Measurements from ENCODE around the gene TSC22D1.
"Not testable (repeated sequence)": the region's sequence is repeated elsewhere in the genome, so short reads cannot be mapped to it uniquely, and the experiment has no call there.

TSC22D1 gene

GRCh38 chr13:44564936-44565335, 11.2 kb downstream of the TSC22D1 start:
- Histone ChIP-seq H3K9ac (ENCODE audit: low read length) (no peak overlapping the region), H3K9me3 (ENCODE audit: insufficient read depth, low read depth, low read length) (no peaks in the 10 kb centered on the region), H3K79me2 (ENCODE audit: control insufficient read depth, insufficient read depth, low read length, poor library complexity) (no peaks in the 10 kb centered on the region), H3K4me3 (ENCODE audit: low read depth, low read length) (no peak overlapping the region), H2BK120ac (ENCODE audit: insufficient read depth, low read length, poor library complexity) (no peak overlapping the region), H3K4me1 (ENCODE audit: control insufficient read depth in 1 of 2, insufficient read depth in 2 of 2, low read length in 2 of 2) (no peaks in the 10 kb centered on the region), H4K12ac (ENCODE audit: low read depth, low read length) (no peak overlapping the region), H3K79me1 (ENCODE audit: low read length) (no peaks in the 10 kb centered on the region), H2BK5ac (ENCODE audit: low read depth, low read length, poor library complexity) (no peak overlapping the region), H3K23ac (ENCODE audit: low read length) (no peak overlapping the region), H3K27me3 (ENCODE audit: insufficient read depth, low read length) (no peaks in the 10 kb centered on the region), H2BK12ac (ENCODE audit: low read length) (no peak overlapping the region), H3K36me3 (ENCODE audit: control insufficient read depth in 1 of 2, insufficient read depth in 2 of 2, low read length in 2 of 2) (no peaks in the 10 kb centered on the region), H3K27ac (ENCODE audit: low read depth, low read length) (no peak overlapping the region), H2AFZ (ENCODE audit: insufficient read depth, low read length, poor library complexity) (no peak overlapping the region), H3K18ac (ENCODE audit: low read length) (no peak overlapping the region), H4K91ac (ENCODE audit: low read depth, low read length) (no peak overlapping the region), H4K8ac (ENCODE audit: low read depth, low read length) (no peak overlapping the region), H3K14ac (ENCODE audit: low read length) (no peak overlapping the region), H2AK5ac (ENCODE audit: low read length) (no peak overlapping the region), H3K4ac (ENCODE audit: low read depth, low read length) (no peak overlapping the region), H3K4me2 (ENCODE audit: low read length) (no peak overlapping the region)
- DNase-seq = no peak
- no CpG with 5 or more reads among the region's 2 CpGs for WGBS (ENCODE audit: extremely low coverage, insufficient coverage, insufficient read length)

- not testable (repeated sequence) for H3K4me3 ChIP-seq (ENCODE audit: low read depth, low read length); H4K12ac ChIP-seq (ENCODE audit: low read depth, low read length); H2BK120ac ChIP-seq (ENCODE audit: insufficient read depth, low read length, poor library complexity); H3K9me3 ChIP-seq (ENCODE audit: insufficient read depth, low read depth, low read length); H3K79me1 ChIP-seq (ENCODE audit: low read length); H3K18ac ChIP-seq (ENCODE audit: low read length); H3K27ac ChIP-seq (ENCODE audit: low read depth, low read length); H2BK12ac ChIP-seq (ENCODE audit: low read length); H2AFZ ChIP-seq (ENCODE audit: insufficient read depth, low read length, poor library complexity); H3K4me1 ChIP-seq (ENCODE audit: control insufficient read depth in 1 of 2, insufficient read depth in 2 of 2, low read length in 2 of 2); H4K91ac ChIP-seq (ENCODE audit: low read depth, low read length); H2AK5ac ChIP-seq (ENCODE audit: low read length); H3K23ac ChIP-seq (ENCODE audit: low read length); H2BK5ac ChIP-seq (ENCODE audit: low read depth, low read length, poor library complexity); H3K9ac ChIP-seq (ENCODE audit: low read length); H3K27me3 ChIP-seq (ENCODE audit: insufficient read depth, low read length); H3K4me2 ChIP-seq (ENCODE audit: low read length); H3K14ac ChIP-seq (ENCODE audit: low read length); H3K36me3 ChIP-seq (ENCODE audit: control insufficient read depth in 1 of 2, insufficient read depth in 2 of 2, low read length in 2 of 2); DNase-seq; H3K79me2 ChIP-seq (ENCODE audit: control insufficient read depth, insufficient read depth, low read length, poor library complexity); H4K8ac ChIP-seq (ENCODE audit: low read depth, low read length)
- peak overlapping the region; percentile 46 for H3K4ac ChIP-seq (ENCODE audit: low read depth, low read length)
- WGBS (ENCODE audit: extremely low coverage, insufficient coverage, insufficient read length) = no CpG with 5 or more reads among the region's 6 CpGs
These were observed 13.3 kb downstream of the TSC22D1 start for GRCh38 chr13:44562853-44563252.

DNA sequence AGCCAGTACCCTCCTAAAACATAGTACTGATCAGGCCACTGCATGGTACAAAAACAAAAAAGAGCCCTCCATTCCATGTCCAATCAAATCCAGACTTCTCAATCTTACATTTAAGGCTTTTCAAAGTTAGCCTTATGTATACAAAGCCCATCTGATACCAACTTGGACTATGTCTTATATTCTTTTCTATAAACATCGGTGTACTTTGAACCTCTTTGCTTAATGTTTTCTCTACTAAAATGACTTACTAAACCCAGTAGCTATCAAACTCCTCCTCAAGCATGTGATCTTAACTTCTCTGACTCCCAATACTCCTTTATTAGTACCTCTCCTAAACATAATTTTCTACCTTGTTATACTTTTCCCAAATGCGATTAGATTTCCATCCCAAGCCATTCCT, 14.8 kb downstream of the TSC22D1 start:
- H3K36me3 ChIP-seq (ENCODE audit: control insufficient read depth in 1 of 2, insufficient read depth in 2 of 2, low read length in 2 of 2) = peaks cover 0 to 3% of the 10 kb centered on the region in 2 experiments
- H2AK5ac ChIP-seq (ENCODE audit: low read length) = no peak overlapping the region
- H3K9me3 ChIP-seq (ENCODE audit: insufficient read depth, low read depth, low read length) = peaks cover 2% of the 10 kb centered on the region
- no peak overlapping the region for H3K27ac ChIP-seq (ENCODE audit: low read depth, low read length)
- H3K79me1 ChIP-seq (ENCODE audit: low read length) = peaks cover 1% of the 10 kb centered on the region
- no peak overlapping the region for H2BK5ac ChIP-seq (ENCODE audit: low read depth, low read length, poor library complexity)
- H3K27me3 ChIP-seq (ENCODE audit: insufficient read depth, low read length) = no peaks in the 10 kb centered on the region
- no peak overlapping the region for H3K14ac ChIP-seq (ENCODE audit: low read length)
- H3K9ac ChIP-seq (ENCODE audit: low read length) = no peak overlapping the region
- H3K18ac ChIP-seq (ENCODE audit: low read length) = no peak overlapping the region
- H3K4ac ChIP-seq (ENCODE audit: low read depth, low read length) = no peak overlapping the region
- no peak overlapping the region for H3K4me3 ChIP-seq (ENCODE audit: low read depth, low read length)
- no peak overlapping the region for H2AFZ ChIP-seq (ENCODE audit: insufficient read depth, low read length, poor library complexity)
- H3K4me1 ChIP-seq (ENCODE audit: control insufficient read depth in 1 of 2, insufficient read depth in 2 of 2, low read length in 2 of 2) = no peaks in the 10 kb centered on the region
- H2BK120ac ChIP-seq (ENCODE audit: insufficient read depth, low read length, poor library complexity) = no peak overlapping the region
- H4K12ac ChIP-seq (ENCODE audit: low read depth, low read length) = no peak overlapping the region
- DNase-seq = no peak
- H4K91ac ChIP-seq (ENCODE audit: low read depth, low read length) = no peak overlapping the region
- H3K79me2 ChIP-seq (ENCODE audit: control insufficient read depth, insufficient read depth, low read length, poor library complexity) = no peaks in the 10 kb centered on the region
- H4K8ac ChIP-seq (ENCODE audit: low read depth, low read length) = no peak overlapping the region
- H2BK12ac ChIP-seq (ENCODE audit: low read length) = no peak overlapping the region
- no peak overlapping the region for H3K4me2 ChIP-seq (ENCODE audit: low read length)
- WGBS (ENCODE audit: extremely low coverage, insufficient coverage, insufficient read length) = no CpG with 5 or more reads among the region's 2 CpGs
- no peak overlapping the region for H3K23ac ChIP-seq (ENCODE audit: low read length)

GRCh38 chr13:44557986-44558385, 18.1 kb downstream of the TSC22D1 start:
- H3K4me3 ChIP-seq (ENCODE audit: low read depth, low read length) = no peak overlapping the region
- H4K8ac ChIP-seq (ENCODE audit: low read depth, low read length) = no peak overlapping the region
- no peak overlapping the region for H3K4ac ChIP-seq (ENCODE audit: low read depth, low read length)
- peaks cover 1% of the 10 kb centered on the region for H3K79me1 ChIP-seq (ENCODE audit: low read length)
- H4K12ac ChIP-seq (ENCODE audit: low read depth, low read length) = no peak overlapping the region
- no peak overlapping the region for H3K23ac ChIP-seq (ENCODE audit: low read length)
- no CpG with 5 or more reads among the region's 2 CpGs for WGBS (ENCODE audit: extremely low coverage, insufficient coverage, insufficient read length)
- no peak overlapping the region for H3K4me2 ChIP-seq (ENCODE audit: low read length)
- no peak for DNase-seq
- no peak overlapping the region for H3K14ac ChIP-seq (ENCODE audit: low read length)
- H3K79me2 ChIP-seq (ENCODE audit: control insufficient read depth, insufficient read depth, low read length, poor library complexity) = no peaks in the 10 kb centered on the region
- H2AFZ ChIP-seq (ENCODE audit: insufficient read depth, low read length, poor library complexity) = no peak overlapping the region
- H3K36me3 ChIP-seq (ENCODE audit: control insufficient read depth in 1 of 2, insufficient read depth in 2 of 2, low read length in 2 of 2) = peaks cover 0 to 3% of the 10 kb centered on the region in 2 experiments
- no peak overlapping the region for H2BK120ac ChIP-seq (ENCODE audit: insufficient read depth, low read length, poor library complexity)
- H3K18ac ChIP-seq (ENCODE audit: low read length) = no peak overlapping the region
- H3K9ac ChIP-seq (ENCODE audit: low read length) = no peak overlapping the region
- no peak overlapping the region for H3K27ac ChIP-seq (ENCODE audit: low read depth, low read length)
- no peak overlapping the region for H2BK12ac ChIP-seq (ENCODE audit: low read length)
- H2BK5ac ChIP-seq (ENCODE audit: low read depth, low read length, poor library complexity) = no peak overlapping the region
- peaks cover 0 to 2% of the 10 kb centered on the region in 2 experiments for H3K4me1 ChIP-seq (ENCODE audit: control insufficient read depth in 1 of 2, insufficient read depth in 2 of 2, low read length in 2 of 2)
- no peaks in the 10 kb centered on the region for H3K27me3 ChIP-seq (ENCODE audit: insufficient read depth, low read length)
- H3K9me3 ChIP-seq (ENCODE audit: insufficient read depth, low read depth, low read length) = peaks cover 2% of the 10 kb centered on the region
- no peak overlapping the region for H2AK5ac ChIP-seq (ENCODE audit: low read length)
- H4K91ac ChIP-seq (ENCODE audit: low read depth, low read length) = no peak overlapping the region

All from trophoblast cell (in vitro differentiated cells and primary cell).